Epithelial cell of proximal tubule (primary cell): ENCODE data around the gene DIS3L2. TPM values are rescaled to one million over a fixed set of nuclear protein-coding genes. Genes with fewer than 3 reads are reported as not detected.

ENCODE experiments used
- DNase-seq: peaks from one replicate; pipeline ENCODE4 v3.0.0-alpha.2; 2011; ENCODE audit warnings: low read depth
- H3K4me3 ChIP-seq: 2 replicates; pipeline ENCODE4 v1.5.1; 2011; ENCODE audit warnings: low read depth, mild to moderate bottlenecking, low read length
- CTCF ChIP-seq: conservative IDR thresholded peaks from 2 replicates; pipeline ENCODE4 v1.5.1; 2012; ENCODE audit warnings: low read depth, mild to moderate bottlenecking, low read length
- total RNA-seq: library from RNA; depleted of rRNA; stranded (reverse); fragments of >200 nt; gene quantifications from 2 replicates; pipeline ENCODE4 v1.2.3, GENCODE V29; 2015

The DIS3L2 gene
- total RNA-seq, 1 donor from 2014 or later = 31.6 TPM

GRCh38 chr2:231929961-231930592 lies 31.4 kb upstream of the DIS3L2 start:
- peak; percentile 47 for TF ChIP-seq CTCF
- no peak overlapping the region for H3K4me3 ChIP-seq
- DNase-seq = no peak

DNA sequence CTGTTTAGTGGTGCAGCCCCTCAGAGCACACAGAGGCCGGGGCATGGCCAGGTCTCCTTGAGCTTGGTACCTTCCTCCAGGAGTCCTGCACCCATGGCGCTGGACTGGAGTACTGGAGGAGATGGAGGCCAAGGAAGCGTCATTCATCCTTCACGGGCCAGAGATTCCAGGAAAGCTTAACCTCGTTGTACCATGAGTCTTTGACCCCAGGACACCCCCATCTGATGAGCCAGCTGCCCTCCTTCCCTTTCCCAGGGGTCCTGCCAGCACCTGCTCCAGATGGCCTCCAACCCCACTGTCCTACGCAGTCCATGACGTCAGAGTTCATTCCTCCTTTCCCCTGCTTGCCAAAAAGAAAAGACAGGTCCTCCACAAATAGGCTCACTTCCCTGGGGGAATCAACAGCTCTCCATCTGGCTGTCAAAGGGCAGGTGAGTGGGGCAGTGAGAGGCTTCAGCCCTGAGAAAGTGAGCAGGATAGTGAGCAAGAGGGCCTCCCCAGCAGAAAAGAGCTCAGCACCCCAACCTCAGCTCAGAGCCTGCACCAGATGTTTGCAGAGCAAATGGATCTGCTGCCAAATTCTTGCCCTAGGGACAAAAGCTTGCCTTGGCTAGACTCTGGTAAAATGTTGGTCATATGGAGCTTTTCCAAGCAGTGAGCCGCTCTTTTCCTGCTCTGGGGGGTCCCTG lies 30.8 kb upstream of the DIS3L2 start:
- H3K4me3 ChIP-seq = no peak overlapping the region
- DNase-seq = no peak
- no peak for TF ChIP-seq CTCF

DNA sequence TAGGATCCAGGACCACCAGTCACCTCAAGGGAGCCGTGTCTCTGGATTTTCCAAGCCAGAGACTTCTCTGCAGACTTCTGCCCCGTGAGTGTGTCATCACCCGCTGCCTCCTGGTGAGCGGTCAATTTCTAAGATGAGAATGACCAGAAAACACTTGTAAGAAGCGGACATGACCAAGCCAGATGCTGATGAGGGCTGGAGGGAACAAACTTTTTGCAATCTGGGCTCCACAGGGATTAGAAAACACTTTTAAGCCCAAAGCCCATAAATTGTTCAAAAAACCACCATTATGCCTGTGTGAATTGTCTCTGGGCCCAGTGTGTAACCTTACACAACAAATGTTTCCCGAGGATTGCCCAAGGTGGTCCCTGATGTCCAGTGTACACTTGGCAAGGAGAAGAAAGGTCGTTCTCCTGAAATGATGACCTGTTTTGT lies 30.0 kb upstream of the DIS3L2 start:
- no peak overlapping the region for H3K4me3 ChIP-seq
- no peak for TF ChIP-seq CTCF
- no peak for DNase-seq

- TF ChIP-seq CTCF = no peak
- DNase-seq = no peak
Measured at GRCh38 chr2:231932711-231932970, 28.9 kb upstream of the DIS3L2 start.

DNA sequence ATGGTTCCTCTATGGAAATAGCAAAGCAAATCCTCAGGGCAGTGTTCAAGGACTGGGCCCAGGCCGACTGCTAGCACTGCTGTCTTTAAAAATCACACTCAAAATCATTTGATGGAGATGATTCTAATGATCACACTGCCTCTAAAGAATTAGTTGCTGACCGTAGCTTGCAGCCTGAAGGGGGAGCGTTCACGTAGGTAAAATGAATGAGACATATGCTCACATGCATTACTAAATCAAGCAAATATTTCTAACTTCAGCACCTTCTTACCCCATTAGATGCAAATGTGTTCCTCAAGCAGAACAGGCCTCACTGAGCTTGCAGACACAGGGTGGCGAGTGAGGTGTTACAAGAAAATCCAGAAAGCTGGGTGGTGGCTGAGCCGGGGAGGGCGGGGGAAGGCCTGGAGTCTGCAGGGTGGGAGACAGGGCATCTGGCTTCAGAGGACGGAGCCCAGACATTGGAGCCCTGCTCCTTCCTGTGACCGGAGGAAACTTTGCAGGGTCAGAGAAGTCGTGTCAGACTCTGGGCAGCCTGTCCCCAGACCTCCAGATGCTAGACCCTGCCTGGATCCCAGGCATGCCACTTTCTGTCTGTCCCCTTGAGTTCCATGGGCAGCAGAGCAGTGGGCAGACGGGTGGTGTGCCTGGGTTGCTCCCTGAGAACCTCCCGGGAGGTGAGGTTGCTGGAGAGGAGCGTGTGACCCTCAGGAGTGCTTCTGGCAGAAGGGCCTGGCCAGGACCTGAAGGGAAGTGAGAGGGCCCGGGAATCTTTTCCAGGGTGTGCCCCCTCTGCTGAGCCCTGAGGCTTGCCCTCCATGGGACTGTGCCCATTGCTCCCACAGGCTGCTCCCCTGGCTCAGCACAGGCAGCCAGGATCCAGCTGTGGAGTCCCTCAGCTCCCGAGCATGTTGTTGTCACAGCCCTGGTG lies 28.3 kb upstream of the DIS3L2 start:
- no peak for DNase-seq

More at GRCh38 chr2:231932711-231932970, 28.9 kb upstream of the DIS3L2 start:
- no peak overlapping the region for H3K4me3 ChIP-seq

GRCh38 chr2:231933916-231934401 lies 27.6 kb upstream of the DIS3L2 start:
- H3K4me3 ChIP-seq = no peak overlapping the region
- TF ChIP-seq CTCF = no peak
- no peak for DNase-seq

More for the DNA sequence above, 28.3 kb upstream of the DIS3L2 start:
- no peak overlapping the region for H3K4me3 ChIP-seq
- no peak for TF ChIP-seq CTCF
